CD14-positive monocyte (primary cell): ENCODE measurements around the gene LYPD6. TPM values are rescaled to one million over a fixed set of nuclear protein-coding genes. Genes with fewer than 3 reads are reported as not detected.

Source experiments
- DNase-seq, 3 donors: peaks; one replicate each; pipeline ENCODE4 v3.0.0-alpha.2; 2011 to 2022
- H2AFZ ChIP-seq: 2 replicates; pipeline ENCODE4 v1.6.0; 2012; ENCODE audit warnings: mild to moderate bottlenecking, low read depth, low read length, inconsistent platforms; ENCODE audit not compliant: insufficient read depth, poor library complexity, severe bottlenecking
- H3K27ac ChIP-seq, 2 donors: 1 replicate in 1 of 2; 2 replicates in 1 of 2; pipeline ENCODE4 v1.5.1; 2012 to 2013; ENCODE audit warnings: low read length in 2 of 2, control low read depth in 1 of 2, inconsistent platforms in 1 of 2, low read depth in 1 of 2, mild to moderate bottlenecking in 1 of 2
- H3K27me3 ChIP-seq, 2 donors: one replicate each; pipeline versions ENCODE4 v1.6.0 to v1.6.1; 2011 to 2013; ENCODE audit warnings: low read length in 2 of 2; ENCODE audit not compliant: control insufficient read depth in 2 of 2, insufficient read depth in 2 of 2
- H3K36me3 ChIP-seq, 2 donors: replicated peaks in 1 of 2; 1 replicate in 1 of 2; 2 replicates in 1 of 2; pipeline versions ENCODE4 v1.5.1 to v1.6.1; 2012 to 2013; ENCODE audit warnings: low read length in 2 of 2, control low read depth in 1 of 2, inconsistent platforms in 1 of 2, mild to moderate bottlenecking in 1 of 2; ENCODE audit not compliant: insufficient read depth in 2 of 2, control insufficient read depth in 1 of 2
- H3K4me1 ChIP-seq, 2 donors: 1 replicate in 1 of 2; 2 replicates in 1 of 2; pipeline versions ENCODE4 v1.5.1 to v1.6.1; 2012 to 2013; ENCODE audit warnings: low read length in 2 of 2, control low read depth in 1 of 2, inconsistent platforms in 1 of 2, mild to moderate bottlenecking in 1 of 2, moderate library complexity in 1 of 2; ENCODE audit not compliant: insufficient read depth in 2 of 2, control insufficient read depth in 1 of 2
- H3K4me2 ChIP-seq: replicated peaks from 2 replicates; pipeline ENCODE3; 2012; ENCODE audit warnings: low read length, moderate library complexity, mild to moderate bottlenecking; ENCODE audit not compliant: poor library complexity, severe bottlenecking; ENCODE audit errors: extremely low read depth
- H3K4me3 ChIP-seq, 3 experiments: fragments of 200-600 bp in 1 of 3; sonication (generic) in 1 of 3; replicated peaks in 1 of 3; 1 replicate in 2 of 3; 2 replicates in 1 of 3; pipeline ENCODE4 v1.5.1; 2011 to 2013; ENCODE audit warnings: low read length in 3 of 3, mild to moderate bottlenecking in 3 of 3, control low read depth in 2 of 3, low read depth in 2 of 3, inconsistent platforms in 1 of 3, moderate library complexity in 1 of 3
- H3K79me2 ChIP-seq: 2 replicates; pipeline ENCODE4 v1.6.0; 2012; ENCODE audit warnings: mild to moderate bottlenecking, control low read depth, inconsistent platforms, low read length, moderate library complexity; ENCODE audit not compliant: insufficient read depth
- H3K9ac ChIP-seq: 2 replicates; pipeline ENCODE4 v1.6.0; 2017; ENCODE audit warnings: low read length, mild to moderate bottlenecking; ENCODE audit not compliant: insufficient read depth, poor library complexity, severe bottlenecking
- H3K9me3 ChIP-seq, 2 donors: replicated peaks in 1 of 2; 1 replicate in 1 of 2; 2 replicates in 1 of 2; pipeline versions ENCODE4 v1.5.1 to v1.6.1; 2012 to 2013; ENCODE audit warnings: low read length in 2 of 2, control low read depth in 1 of 2; ENCODE audit not compliant: control insufficient read depth in 1 of 2, insufficient read depth in 1 of 2
- H4K20me1 ChIP-seq: 2 replicates; pipeline ENCODE4 v1.6.0; 2012; ENCODE audit warnings: mild to moderate bottlenecking, low read length, control low read depth, moderate library complexity; ENCODE audit not compliant: insufficient read depth
- H3K27ac Mint-ChIP-seq, 7 donors: one replicate each; pipeline ENCODE4 v1.8.0; 2020; ENCODE audit warnings: mild to moderate bottlenecking in 7 of 7, mixed read lengths in 7 of 7, moderate library complexity in 6 of 7, inconsistent platforms in 2 of 7
- H3K27me3 Mint-ChIP-seq, 3 donors: one replicate each; pipeline ENCODE4 v1.8.0; 2021 to 2022; ENCODE audit warnings: low read depth in 3 of 3, mild to moderate bottlenecking in 3 of 3, mixed read lengths in 3 of 3, moderate library complexity in 3 of 3, inconsistent platforms in 1 of 3
- H3K36me3 Mint-ChIP-seq, 2 donors: one replicate each; pipeline ENCODE4 v1.8.0; 2020; ENCODE audit warnings: mixed read lengths in 2 of 2, inconsistent platforms in 1 of 2, mild to moderate bottlenecking in 1 of 2
- H3K4me1 Mint-ChIP-seq: one replicate; pipeline ENCODE4 v1.8.0; 2020; ENCODE audit warnings: mild to moderate bottlenecking, mixed read lengths
- H3K4me3 Mint-ChIP-seq, 2 donors: one replicate each; pipeline ENCODE4 v1.8.0; 2020; ENCODE audit warnings: mild to moderate bottlenecking in 2 of 2, mixed read lengths in 2 of 2, moderate library complexity in 1 of 2
- H3K9me3 Mint-ChIP-seq, 7 donors: one replicate each; pipeline ENCODE4 v1.8.0; 2020 to 2022; ENCODE audit warnings: mixed read lengths in 7 of 7, mild to moderate bottlenecking in 6 of 7, moderate library complexity in 6 of 7, inconsistent platforms in 2 of 7
- WGBS: methylation state at CpG from one replicate; pipeline ENCODE4 v1.1.5; 2013; ENCODE audit warnings: missing lambda C conversion rate; ENCODE audit not compliant: insufficient coverage; 5-methylcytosine and 5-hydroxymethylcytosine counted together
- intact Hi-C, 2 donors: fragments of 100-400 bp; cut with micrococcal nuclease; formaldehyde crosslinking; loops; one replicate each; pipeline versions ENCODE4 v1.15.0 to v1.15.1; 2023
- polyA plus RNA-seq, 3 donors: library from polyadenylated mRNA; depleted of rRNA in 1 of 3; unstranded in 2 of 3; stranded (reverse) in 1 of 3; fragments of 300-500 nt in 2 of 3; fragments of >200 nt in 1 of 3; fragmentation: Illumina TruSeq in 2 of 3; gene quantifications; 1 replicate in 2 of 3; 2 replicates in 1 of 3; pipeline ENCODE4 v1.2.3, GENCODE V29; 2012 to 2021
- TF ChIP-seq, protein P1 (sequence below): fragments of 200-600 bp; IDR thresholded peaks from one replicate; pipeline ENCODE4 v1.8.0; 2022; ENCODE audit warnings: antibody characterized with exemption, mild to moderate bottlenecking

LYPD6 gene
- polyA plus RNA-seq, 3 donors = not detected

- no peaks in the 10 kb centered on the region for H3K79me2 ChIP-seq
- H3K9ac ChIP-seq = no peak overlapping the region
- no peaks in the 10 kb centered on the region for H4K20me1 ChIP-seq
- H3K9me3 ChIP-seq = no peaks in the 10 kb centered on the region
- no peaks in the 10 kb centered on the region for H3K36me3 ChIP-seq
- H3K4me2 ChIP-seq = no peak overlapping the region
- Mint-ChIP-seq H3K9me3 (peaks cover 0 to 4% (median 0%) of the 10 kb centered on the region in 7 donors), H3K27me3 (peaks cover 1 to 3% (median 2%) of the 10 kb centered on the region in 3 donors), H3K4me1 (no peaks in the 10 kb centered on the region), H3K36me3 (no peaks in the 10 kb centered on the region), H3K27ac (no peak overlapping the region), H3K4me3 (no peak overlapping the region)
- WGBS = 100% methylated on average over 1 of the region's 2 CpGs
- no peak overlapping the region for H3K4me3 ChIP-seq
- DNase-seq = no peak
- intact Hi-C loops = no loop called here
- TF ChIP-seq, protein P1, sequence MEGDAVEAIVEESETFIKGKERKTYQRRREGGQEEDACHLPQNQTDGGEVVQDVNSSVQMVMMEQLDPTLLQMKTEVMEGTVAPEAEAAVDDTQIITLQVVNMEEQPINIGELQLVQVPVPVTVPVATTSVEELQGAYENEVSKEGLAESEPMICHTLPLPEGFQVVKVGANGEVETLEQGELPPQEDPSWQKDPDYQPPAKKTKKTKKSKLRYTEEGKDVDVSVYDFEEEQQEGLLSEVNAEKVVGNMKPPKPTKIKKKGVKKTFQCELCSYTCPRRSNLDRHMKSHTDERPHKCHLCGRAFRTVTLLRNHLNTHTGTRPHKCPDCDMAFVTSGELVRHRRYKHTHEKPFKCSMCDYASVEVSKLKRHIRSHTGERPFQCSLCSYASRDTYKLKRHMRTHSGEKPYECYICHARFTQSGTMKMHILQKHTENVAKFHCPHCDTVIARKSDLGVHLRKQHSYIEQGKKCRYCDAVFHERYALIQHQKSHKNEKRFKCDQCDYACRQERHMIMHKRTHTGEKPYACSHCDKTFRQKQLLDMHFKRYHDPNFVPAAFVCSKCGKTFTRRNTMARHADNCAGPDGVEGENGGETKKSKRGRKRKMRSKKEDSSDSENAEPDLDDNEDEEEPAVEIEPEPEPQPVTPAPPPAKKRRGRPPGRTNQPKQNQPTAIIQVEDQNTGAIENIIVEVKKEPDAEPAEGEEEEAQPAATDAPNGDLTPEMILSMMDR = no peak
- peaks cover 0 to 2% of the 10 kb centered on the region in 2 donors for H3K27me3 ChIP-seq
- no peak overlapping the region for H2AFZ ChIP-seq
- H3K27ac ChIP-seq = no peak overlapping the region
- H3K4me1 ChIP-seq = no peaks in the 10 kb centered on the region
These were observed 15.9 kb downstream of the LYPD6 start for GRCh38 chr2:149346272-149346671.

- WGBS = 94% methylated on average over 2 of the region's 2 CpGs
These were observed 17.9 kb downstream of the LYPD6 start for GRCh38 chr2:149348291-149348690.

More at GRCh38 chr2:149348291-149348690, 17.9 kb downstream of the LYPD6 start:
- Histone ChIP-seq H4K20me1 (no peaks in the 10 kb centered on the region), H3K36me3 (no peaks in the 10 kb centered on the region), H3K9ac (no peak overlapping the region), H3K79me2 (no peaks in the 10 kb centered on the region), H3K27ac (no peak overlapping the region), H3K4me1 (no peaks in the 10 kb centered on the region), H3K27me3 (peaks cover 0 to 2% of the 10 kb centered on the region in 2 donors), H3K4me3 (no peak overlapping the region), H2AFZ (no peak overlapping the region), H3K9me3 (no peaks in the 10 kb centered on the region), H3K4me2 (no peak overlapping the region)
- no peak overlapping the region for H3K4me3 Mint-ChIP-seq
- intact Hi-C loops = no loop called here
- H3K9me3 Mint-ChIP-seq = peaks cover 0 to 4% (median 0%) of the 10 kb centered on the region in 7 donors
- no peak overlapping the region for H3K27ac Mint-ChIP-seq
- TF ChIP-seq, protein P1 = no peak
- H3K4me1 Mint-ChIP-seq = no peaks in the 10 kb centered on the region
- DNase-seq = no peak
- peaks cover 0 to 2% (median 1%) of the 10 kb centered on the region in 3 donors for H3K27me3 Mint-ChIP-seq
- H3K36me3 Mint-ChIP-seq = no peaks in the 10 kb centered on the region
